Smooth muscle cell (in vitro differentiated cells): ENCODE measurements around the gene MAN1A1. TPM values are rescaled to one million over a fixed set of nuclear protein-coding genes. Genes with fewer than 3 reads are reported as not detected.
A peak's percentile ranks its signal among the peaks of the same experiment; 100 is the strongest.

Source experiments
- DNase-seq: peaks from one replicate; lab custom pipeline; 2025; ENCODE audit not compliant: unreplicated experiment; lab: John Stamatoyannopoulos, UW
- H2AFZ ChIP-seq: fragments of 200-600 bp; sonication (generic); 2 replicates; pipeline ENCODE4 v1.6.0; 2016; ENCODE audit warnings: antibody characterized with exemption, low read depth, mild to moderate bottlenecking
- H3F3A ChIP-seq: fragments of 200-600 bp; sonication (generic); 2 replicates; pipeline ENCODE4 v1.6.0; 2017; ENCODE audit warnings: antibody characterized with exemption, low read depth
- H3K27ac ChIP-seq: fragments of 200-600 bp; sonication (generic); 2 replicates; pipeline ENCODE4 v1.5.1; 2016; ENCODE audit warnings: low read depth, mild to moderate bottlenecking
- H3K27me3 ChIP-seq: fragments of 200-600 bp; sonication (generic); 2 replicates; pipeline ENCODE4 v1.6.1; 2016; ENCODE audit warnings: low read depth, mild to moderate bottlenecking
- H3K36me3 ChIP-seq: fragments of 200-600 bp; sonication (generic); 2 replicates; pipeline ENCODE4 v1.5.1; 2016; ENCODE audit warnings: low read depth
- H3K4me1 ChIP-seq: fragments of 200-600 bp; sonication (generic); 2 replicates; pipeline ENCODE4 v1.5.1; 2016; ENCODE audit warnings: low read depth
- H3K4me2 ChIP-seq: fragments of 200-600 bp; sonication (generic); 2 replicates; pipeline ENCODE4 v1.6.0; 2016; ENCODE audit warnings: mild to moderate bottlenecking
- H3K4me3 ChIP-seq: fragments of 200-600 bp; sonication (generic); 2 replicates; pipeline ENCODE4 v1.5.1; 2016; ENCODE audit warnings: mild to moderate bottlenecking
- H3K79me2 ChIP-seq: fragments of 200-600 bp; sonication (generic); 2 replicates; pipeline ENCODE4 v1.6.0; 2016; ENCODE audit warnings: low read depth, mild to moderate bottlenecking
- H3K9ac ChIP-seq: fragments of 200-600 bp; sonication (generic); 2 replicates; pipeline ENCODE4 v1.6.0; 2016; ENCODE audit warnings: low read depth
- H3K9me3 ChIP-seq: fragments of 200-600 bp; sonication (generic); replicated peaks from 2 replicates; pipeline ENCODE4 v1.5.1; 2016; ENCODE audit warnings: low read depth
- H4K20me1 ChIP-seq: fragments of 200-600 bp; sonication (generic); 2 replicates; pipeline ENCODE4 v1.6.0; 2016; ENCODE audit warnings: low read depth
- CTCF ChIP-seq: fragments of 200-600 bp; sonication (generic); IDR thresholded peaks from 2 replicates; pipeline ENCODE4 v1.5.1; 2017; ENCODE audit warnings: borderline replicate concordance, mild to moderate bottlenecking, antibody characterized with exemption; ENCODE audit not compliant: insufficient read depth, poor library complexity, severe bottlenecking
- WGBS: methylation state at CpG from one replicate; pipeline ENCODE4 v1.1.7; 2016; ENCODE audit warnings: low lambda C conversion rate; 5-methylcytosine and 5-hydroxymethylcytosine counted together
- polyA plus RNA-seq: library from polyadenylated mRNA; unstranded; fragments of >200 nt; fragmentation: Nextera tagmentation; extraction: Ambion mirVana; gene quantifications from 2 replicates; pipeline ENCODE4 v1.2.1, GENCODE V29; 2016
- total RNA-seq: library from RNA; depleted of rRNA; stranded (reverse); fragments of >200 nt; gene quantifications from 2 replicates; pipeline ENCODE4 v1.2.3, GENCODE V29; 2014

The MAN1A1 gene
- total and polyA plus RNA-seq, 2 experiments from 2014 or later: 57.1 to 127 TPM

GRCh38 chr6:119179062-119179461, 170.5 kb downstream of the MAN1A1 start:
- no peaks in the 10 kb centered on the region for H4K20me1 ChIP-seq
- no peak for DNase-seq
- WGBS: 96% methylated on average over 1 of the region's 1 CpG
- H3K4me3 ChIP-seq: no peak overlapping the region
- H3K79me2 ChIP-seq: no peaks in the 10 kb centered on the region
- peaks cover 3% of the 10 kb centered on the region for H3K36me3 ChIP-seq
- H3K9ac ChIP-seq: no peak overlapping the region
- H3K27ac ChIP-seq: no peak overlapping the region
- H3K9me3 ChIP-seq: no peaks in the 10 kb centered on the region
- H3K4me1 ChIP-seq: peaks cover 7% of the 10 kb centered on the region
- no peaks in the 10 kb centered on the region for H3K27me3 ChIP-seq
- no peaks in the 10 kb centered on the region for H3F3A ChIP-seq
- no peak overlapping the region for H3K4me2 ChIP-seq
- H2AFZ ChIP-seq: no peak overlapping the region
- TF ChIP-seq CTCF: no peak

- Histone ChIP-seq H3K4me1 (no peaks in the 10 kb centered on the region), H3K36me3 (peaks cover under 1% of the 10 kb centered on the region), H3K4me3 (no peak overlapping the region), H3K79me2 (no peaks in the 10 kb centered on the region), H3K9ac (no peak overlapping the region), H3F3A (no peaks in the 10 kb centered on the region), H4K20me1 (no peaks in the 10 kb centered on the region), H3K27me3 (no peaks in the 10 kb centered on the region), H3K4me2 (no peak overlapping the region), H2AFZ (no peak overlapping the region), H3K9me3 (no peaks in the 10 kb centered on the region), H3K27ac (peak overlapping the region; percentile 26)
- TF ChIP-seq CTCF: no peak
- 59% methylated on average over 3 of the region's 3 CpGs for WGBS
- DNase-seq: no peak
Measured at GRCh38 chr6:119176445-119176844, 173.1 kb downstream of the MAN1A1 start.

DNA sequence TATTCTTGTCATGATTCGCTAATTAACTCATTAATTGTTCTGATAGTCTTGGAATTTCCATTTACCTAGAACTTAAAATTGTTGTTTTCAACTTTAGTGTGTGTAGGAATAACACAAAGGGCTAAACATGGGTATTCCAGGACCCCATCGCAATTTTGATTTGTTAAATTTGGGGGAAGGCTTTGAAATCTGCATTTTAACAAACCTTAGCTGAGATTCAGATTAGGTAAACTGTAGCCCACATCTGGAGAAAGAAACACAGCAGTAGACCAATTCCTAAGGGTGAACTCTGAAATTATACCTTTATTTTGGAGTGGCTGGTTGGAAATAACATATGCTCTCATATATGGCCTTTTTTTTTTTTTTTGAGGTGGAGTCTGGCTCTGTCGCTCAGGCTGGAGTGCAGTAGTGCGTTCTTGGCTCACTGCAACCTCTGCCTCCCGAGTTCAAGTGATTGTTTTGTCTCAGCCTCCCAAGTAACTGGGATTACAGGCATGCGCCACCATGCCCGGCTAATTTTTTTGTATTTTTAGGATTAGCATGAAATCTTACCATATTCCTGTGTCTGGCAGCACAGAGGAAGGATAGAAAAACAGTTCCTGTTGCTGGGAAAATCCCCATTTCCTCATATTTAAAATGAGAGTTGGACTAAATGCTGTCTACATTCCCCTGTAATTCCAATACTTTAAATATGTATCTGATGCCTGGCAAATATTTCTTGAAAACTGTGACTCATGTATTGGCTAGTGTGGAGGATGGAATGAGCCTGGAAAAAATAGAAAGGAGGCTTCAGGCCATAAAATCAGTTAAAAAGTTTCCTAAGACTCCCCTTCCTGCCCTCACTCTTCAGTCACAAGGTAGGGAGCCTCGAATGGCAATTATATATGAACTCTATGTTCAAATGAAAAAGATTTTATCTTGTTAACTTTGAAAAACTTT, 174.4 kb downstream of the MAN1A1 start:
- Histone ChIP-seq H3K9me3 (no peaks in the 10 kb centered on the region), H3K27me3 (no peaks in the 10 kb centered on the region), H3K27ac (peak overlapping the region; percentile 26), H3K79me2 (no peaks in the 10 kb centered on the region), H3F3A (no peaks in the 10 kb centered on the region), H3K4me3 (no peak overlapping the region), H2AFZ (no peak overlapping the region), H3K36me3 (no peaks in the 10 kb centered on the region), H3K9ac (no peak overlapping the region), H3K4me2 (no peak overlapping the region), H4K20me1 (no peaks in the 10 kb centered on the region), H3K4me1 (no peaks in the 10 kb centered on the region)
- DNase-seq: no peak
- 92% methylated on average over 8 of the region's 8 CpGs for WGBS
- TF ChIP-seq CTCF: no peak
